GM19238 (cell line): ENCODE results near the gene RPA3.

Experiments
- DNase-seq: peaks from one replicate; pipeline ENCODE4 v3.0.0; 2011; ENCODE audit warnings: low spot score; ENCODE audit not compliant: insufficient read length

Gene RPA3

GRCh38 chr7:7718492-7718891 lies at the start of gene RPA3:
Gene RPA3, minus strand, starts transcription at chr7:7718607. Its CDS starts 78,189 bp downstream, at chr7:7640418.
- DNase-seq: no peak

- DNase-seq: no peak
These were observed 48.3 kb upstream of the RPA3 start for GRCh38 chr7:7766671-7767070.

- no peak for DNase-seq
These were observed 47.0 kb upstream of the RPA3 start for GRCh38 chr7:7765422-7765821.

- DNase-seq: no peak
These were observed 46.4 kb upstream of the RPA3 start for GRCh38 chr7:7764520-7765396.

GRCh38 chr7:7761974-7762779 lies 43.8 kb upstream of the RPA3 start:
- no peak for DNase-seq

GRCh38 chr7:7761340-7761973 lies 43.0 kb upstream of the RPA3 start:
- DNase-seq: no peak

GRCh38 chr7:7757576-7757975 lies 39.2 kb upstream of the RPA3 start:
- DNase-seq: no peak

- DNase-seq: no peak
These were observed 38.2 kb upstream of the RPA3 start for GRCh38 chr7:7756577-7756976.

GRCh38 chr7:7751243-7752092 lies 33.1 kb upstream of the RPA3 start:
- no peak for DNase-seq

- DNase-seq: no peak
These were observed 32.3 kb upstream of the RPA3 start for GRCh38 chr7:7750571-7751242.

- DNase-seq: no peak
These were observed 28.1 kb upstream of the RPA3 start for GRCh38 chr7:7746458-7746857.

- no peak for DNase-seq
These were observed 27.6 kb upstream of the RPA3 start for GRCh38 chr7:7745966-7746365.

- DNase-seq: no peak
These were observed 26.9 kb upstream of the RPA3 start for GRCh38 chr7:7745258-7745657.

GRCh38 chr7:7742223-7742622 lies 23.8 kb upstream of the RPA3 start:
- DNase-seq: no peak

- DNase-seq: no peak
These were observed 21.6 kb upstream of the RPA3 start for GRCh38 chr7:7740037-7740355.

GRCh38 chr7:7739204-7740036 lies 21.0 kb upstream of the RPA3 start:
- no peak for DNase-seq

- no peak for DNase-seq
These were observed 20.2 kb upstream of the RPA3 start for GRCh38 chr7:7738622-7739021.

- no peak for DNase-seq
These were observed 19.8 kb upstream of the RPA3 start for GRCh38 chr7:7738177-7738576.

- DNase-seq: no peak
These were observed 19.3 kb upstream of the RPA3 start for GRCh38 chr7:7737674-7738073.

- DNase-seq: no peak
These were observed 18.3 kb upstream of the RPA3 start for GRCh38 chr7:7736671-7737070.
